Endothelial cell of umbilical vein (primary cell): ENCODE results near the gene KLK8. TPM values are rescaled to one million over a fixed set of nuclear protein-coding genes. Genes with fewer than 3 reads are reported as not detected.

Experiments
- BruUV-seq: library from RNA; stranded (reverse); fragments of 400-500 nt; replicated peaks from 2 replicates; lab custom pipeline; 2021; lab: Mats Ljungman, UMichigan
- CTCF ChIA-PET: fragments of 300-600, 350-600 bp; sonication (Branson Sonifier 250); formaldehyde crosslinking; loops from one replicate; lab custom pipeline; 2021; ENCODE audit warnings: antibody characterized with exemption, inconsistent platforms; lab: Charles Lee
- POLR2A ChIA-PET: fragments of 300-600, 350-600 bp; sonication (Branson Sonifier 250); formaldehyde crosslinking; loops from one replicate; lab custom pipeline; 2021; ENCODE audit warnings: antibody characterized with exemption, inconsistent platforms; lab: Charles Lee
- DNase-seq: peaks from one replicate; pipeline ENCODE4 v3.0.0-alpha.2; 2011; ENCODE audit warnings: low read depth, low spot score
- FAIRE-seq: peaks from 2 replicates; lab custom pipeline; 2011; peaks lifted over from hg19 to GRCh38; lab: Jason Lieb, UNC
- H2AFZ ChIP-seq: 2 replicates; pipeline ENCODE4 v1.6.0; 2012; ENCODE audit warnings: low read depth, low read length, control low read depth, inconsistent platforms
- H3K27ac ChIP-seq: 2 replicates; pipeline ENCODE4 v1.5.1; 2011; ENCODE audit warnings: low read depth, mild to moderate bottlenecking, control low read depth, low read length, moderate library complexity; ENCODE audit not compliant: insufficient read depth
- H3K27me3 ChIP-seq, 2 experiments: 2 replicates each; pipeline versions ENCODE4 v1.6.0 to v1.6.1; 2011; ENCODE audit warnings: low read length in 2 of 2, mixed read lengths in 1 of 2; ENCODE audit not compliant: control insufficient read depth in 2 of 2, insufficient read depth in 2 of 2
- H3K36me3 ChIP-seq, 2 experiments: 2 replicates in 1 of 2; 3 replicates in 1 of 2; pipeline ENCODE4 v1.5.1; 2011; ENCODE audit warnings: low read length in 2 of 2, mild to moderate bottlenecking in 1 of 2, moderate library complexity in 1 of 2; ENCODE audit not compliant: control insufficient read depth in 2 of 2, insufficient read depth in 2 of 2; ENCODE audit errors: extremely low read depth in 1 of 2
- H3K4me1 ChIP-seq: 3 replicates; pipeline ENCODE4 v1.5.1; 2011; ENCODE audit warnings: mild to moderate bottlenecking, low read length; ENCODE audit not compliant: control insufficient read depth, insufficient read depth; ENCODE audit errors: extremely low read depth
- H3K4me2 ChIP-seq: 2 replicates; pipeline ENCODE4 v1.6.1; 2011; ENCODE audit warnings: low read length, control low read depth, mixed read lengths; ENCODE audit not compliant: insufficient read depth
- H3K4me3 ChIP-seq, 3 experiments: fragments of 200-600 bp in 1 of 3; sonication (generic), shearing (Covaris generic) in 1 of 3; replicated peaks in 1 of 3; 2 replicates each; pipeline ENCODE4 v1.5.1; 2011 to 2016; ENCODE audit warnings: control low read depth in 3 of 3, low read length in 3 of 3, mild to moderate bottlenecking in 2 of 3, inconsistent platforms in 1 of 3, low read depth in 1 of 3, moderate library complexity in 1 of 3; ENCODE audit not compliant: insufficient read depth in 1 of 3
- H3K79me2 ChIP-seq: 2 replicates; pipeline ENCODE4 v1.6.0; 2012; ENCODE audit warnings: low read length, inconsistent platforms; ENCODE audit not compliant: control insufficient read depth, insufficient read depth
- H3K9ac ChIP-seq: replicated peaks from 2 replicates; pipeline ENCODE3; 2011; ENCODE audit warnings: low read length, control low read depth; ENCODE audit not compliant: insufficient read depth; ENCODE audit errors: extremely low read depth
- H3K9me1 ChIP-seq: replicated peaks from 3 replicates; pipeline ENCODE4 v1.6.0; 2011; ENCODE audit warnings: mild to moderate bottlenecking, low read length; ENCODE audit not compliant: control insufficient read depth, insufficient read depth; ENCODE audit errors: extremely low read depth
- H3K9me3 ChIP-seq: replicated peaks from 2 replicates; pipeline ENCODE4 v1.5.1; 2012; ENCODE audit warnings: low read length, inconsistent platforms; ENCODE audit not compliant: control insufficient read depth, insufficient read depth
- H4K20me1 ChIP-seq: replicated peaks from 2 replicates; pipeline ENCODE3; 2011; ENCODE audit warnings: mild to moderate bottlenecking, low read length; ENCODE audit not compliant: control insufficient read depth, insufficient read depth; ENCODE audit errors: extremely low read depth
- CTCF ChIP-seq, 2 donors: IDR thresholded peaks; 1 replicate in 1 of 2; 2 replicates in 1 of 2; pipeline ENCODE4 v1.5.1; 2011; ENCODE audit warnings: low read length in 2 of 2, mild to moderate bottlenecking in 2 of 2, moderate library complexity in 2 of 2, control low read depth in 1 of 2, inconsistent platforms in 1 of 2, low read depth in 1 of 2; ENCODE audit not compliant: insufficient read depth in 1 of 2; ENCODE audit errors: extremely low read depth in 1 of 2
- EZH2 ChIP-seq: IDR thresholded peaks from 2 replicates; pipeline ENCODE4 v1.6.1; 2012; ENCODE audit warnings: borderline replicate concordance, low read depth, mild to moderate bottlenecking, moderate library complexity, low read length, inconsistent platforms; ENCODE audit not compliant: severe bottlenecking
- FOS ChIP-seq: IDR thresholded peaks from 2 replicates; pipeline ENCODE4 v1.6.1; 2011; ENCODE audit warnings: mild to moderate bottlenecking, low read length, moderate library complexity, borderline replicate concordance; ENCODE audit not compliant: insufficient read depth
- GATA2 ChIP-seq: IDR thresholded peaks from 2 replicates; pipeline ENCODE4 v1.7.0; 2011; ENCODE audit warnings: low read depth, mild to moderate bottlenecking, moderate library complexity, mixed read lengths, low read length; ENCODE audit not compliant: insufficient read length, insufficient read depth
- JUN ChIP-seq: IDR thresholded peaks from 2 replicates; pipeline ENCODE4 v1.6.1; 2011; ENCODE audit warnings: borderline replicate concordance, low read depth; ENCODE audit not compliant: insufficient read length, insufficient read depth
- MYC ChIP-seq: IDR thresholded peaks from one replicate; pipeline ENCODE4 v1.6.1; 2011; ENCODE audit warnings: mild to moderate bottlenecking, low read depth, low read length
- POLR2A ChIP-seq: IDR thresholded peaks from 2 replicates; pipeline ENCODE4 v1.6.1; 2012; ENCODE audit warnings: low read depth, mild to moderate bottlenecking, control low read depth, low read length
- POLR2AphosphoS5 ChIP-seq: IDR thresholded peaks from 2 replicates; pipeline ENCODE4 v1.6.1; 2012; ENCODE audit warnings: low read depth, mild to moderate bottlenecking, control low read depth, low read length, moderate library complexity; ENCODE audit not compliant: insufficient read depth
- dilution Hi-C: fragments of 300-500 bp; cut with MboI; formaldehyde crosslinking; loops from one replicate; pipeline ENCODE4 v1.15.0; 2019; ENCODE audit warnings: low sequenced_read_pairs; ENCODE audit not compliant: extremely low pct_ligation_motif_present
- intact Hi-C: fragments of 100-400 bp; cut with micrococcal nuclease; formaldehyde crosslinking; loops from one replicate; pipeline ENCODE4 v1.10.0; 2022
- polyA plus RNA-seq, 4 experiments: library from polyadenylated mRNA; depleted of rRNA in 3 of 4; stranded (reverse) in 3 of 4; unstranded in 1 of 4; fragments of >200 nt; gene quantifications; 2 replicates each; pipeline versions ENCODE4 v1.2.1 to v1.2.3, GENCODE V29; 2011 to 2012; ENCODE audit warnings: missing spikeins in 1 of 4
- total RNA-seq: library from RNA; stranded (reverse); gene quantifications from 2 replicates; pipeline ENCODE4 v1.2.3, GENCODE V29; 2021
- TF ChIP-seq, protein P1 (sequence below): IDR thresholded peaks from 2 replicates; pipeline ENCODE4 v1.6.1; 2011; ENCODE audit not compliant: insufficient read depth, insufficient read length

Gene KLK8
- total and polyA plus RNA-seq, 2 donors (not counting 3 experiments of a cell fraction or from before 2014, with no cell fraction given) = not detected

- intact Hi-C loops = no loop called here
- no peaks in the 10 kb centered on the region for H3K9me3 ChIP-seq
- no peaks in the 10 kb centered on the region for H3K27me3 ChIP-seq
- FAIRE-seq (no peak), DNase-seq (no peak)
- H4K20me1 ChIP-seq = no peaks in the 10 kb centered on the region
- no TSS peak for BruUV-seq
- H3K4me3 ChIP-seq = no peak within 1 kb of the TSS
- CTCF ChIA-PET = no interaction called here
- H3K79me2 ChIP-seq = no peaks in the 10 kb centered on the region
- TF ChIP-seq MYC = no peak
- no peak for TF ChIP-seq POLR2A
- TF ChIP-seq, protein P1, sequence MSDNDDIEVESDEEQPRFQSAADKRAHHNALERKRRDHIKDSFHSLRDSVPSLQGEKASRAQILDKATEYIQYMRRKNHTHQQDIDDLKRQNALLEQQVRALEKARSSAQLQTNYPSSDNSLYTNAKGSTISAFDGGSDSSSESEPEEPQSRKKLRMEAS = no peak
- no peak for TF ChIP-seq CTCF (IDR thresholded peaks at IDR 0.05; ENCODE audit: extremely low read depth in 1 of 2, insufficient read depth in 1 of 2, low read depth in 1 of 2, low read length in 2 of 2)
- no peak for TF ChIP-seq FOS
- no peak for TF ChIP-seq JUN
- TF ChIP-seq POLR2AphosphoS5 = no peak
- no peak for TF ChIP-seq GATA2
- no peak for TF ChIP-seq EZH2
- H3K9me1 ChIP-seq = no peaks in the 10 kb centered on the region
- no peak within 1 kb of the TSS for H3K9ac ChIP-seq
- POLR2A ChIA-PET = no interaction called here
- dilution Hi-C loops = no loop called here
- no peak within 1 kb of the TSS for H3K4me2 ChIP-seq
- no peaks in the 10 kb centered on the region for H3K4me1 ChIP-seq
- no peak within 1 kb of the TSS for H2AFZ ChIP-seq
- no peaks in the 10 kb centered on the region for H3K36me3 ChIP-seq
- H3K27ac ChIP-seq = no peak within 1 kb of the TSS
Measured at GRCh38 chr19:51026554-51026831, 25.1 kb upstream of the KLK8 start, which contains the start of gene KLK11. TSS of gene KLK11 (minus strand) at chr19:51026616. CDS start at chr19:51025631, 985 bp downstream.
